GM19239 (cell line): ENCODE measurements around the gene MSLN.
"Not testable (repeated sequence)": the region's sequence is repeated elsewhere in the genome, so short reads cannot be mapped to it uniquely, and the experiment has no call there.

Experiments
- DNase-seq: peaks from one replicate; pipeline ENCODE4 v3.0.0; 2011; ENCODE audit warnings: low spot score; ENCODE audit not compliant: insufficient read length
- FAIRE-seq: peaks from 2 replicates; lab custom pipeline; 2011; peaks lifted over from hg19 to GRCh38; lab: Jason Lieb, UNC

MSLN gene

DNA sequence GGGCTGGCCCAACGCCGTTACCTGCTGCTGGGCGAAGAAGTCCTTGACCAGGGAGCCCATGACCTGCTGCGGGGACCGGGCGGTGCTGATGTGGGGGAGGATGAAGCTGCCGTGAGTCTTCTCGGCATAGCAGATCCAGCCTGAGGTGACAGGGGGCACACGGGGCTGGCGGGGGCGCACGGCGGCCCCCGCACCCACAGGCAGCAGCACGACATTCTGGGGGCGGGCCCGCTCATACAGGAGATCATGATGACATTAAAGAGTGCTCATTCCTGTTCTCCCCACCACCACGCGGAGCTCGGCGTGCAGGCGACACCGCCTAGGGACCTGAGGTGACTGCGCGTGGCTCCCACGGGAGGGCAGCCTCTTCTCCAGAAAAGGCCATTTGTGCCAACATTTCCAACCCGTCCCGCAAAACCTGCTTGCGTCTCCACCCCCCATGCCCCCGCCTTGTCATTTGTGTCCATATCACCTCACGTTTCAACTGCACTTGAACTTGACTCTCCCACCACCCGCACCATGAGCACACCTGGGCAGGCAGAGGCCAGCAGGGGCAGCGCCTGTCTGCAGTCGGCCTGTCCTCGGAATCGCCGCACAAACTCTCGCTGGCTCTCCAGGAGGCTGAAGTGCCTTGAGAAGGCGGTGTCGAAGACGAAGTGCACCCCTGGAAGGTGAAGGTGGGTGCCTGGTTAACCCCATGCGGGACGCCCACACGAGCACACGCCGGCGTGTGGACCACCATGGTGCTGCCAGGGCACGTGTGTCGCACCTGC is 26.1 kb upstream of the MSLN start:
- DNase-seq = no peak
- no peak for FAIRE-seq

DNA sequence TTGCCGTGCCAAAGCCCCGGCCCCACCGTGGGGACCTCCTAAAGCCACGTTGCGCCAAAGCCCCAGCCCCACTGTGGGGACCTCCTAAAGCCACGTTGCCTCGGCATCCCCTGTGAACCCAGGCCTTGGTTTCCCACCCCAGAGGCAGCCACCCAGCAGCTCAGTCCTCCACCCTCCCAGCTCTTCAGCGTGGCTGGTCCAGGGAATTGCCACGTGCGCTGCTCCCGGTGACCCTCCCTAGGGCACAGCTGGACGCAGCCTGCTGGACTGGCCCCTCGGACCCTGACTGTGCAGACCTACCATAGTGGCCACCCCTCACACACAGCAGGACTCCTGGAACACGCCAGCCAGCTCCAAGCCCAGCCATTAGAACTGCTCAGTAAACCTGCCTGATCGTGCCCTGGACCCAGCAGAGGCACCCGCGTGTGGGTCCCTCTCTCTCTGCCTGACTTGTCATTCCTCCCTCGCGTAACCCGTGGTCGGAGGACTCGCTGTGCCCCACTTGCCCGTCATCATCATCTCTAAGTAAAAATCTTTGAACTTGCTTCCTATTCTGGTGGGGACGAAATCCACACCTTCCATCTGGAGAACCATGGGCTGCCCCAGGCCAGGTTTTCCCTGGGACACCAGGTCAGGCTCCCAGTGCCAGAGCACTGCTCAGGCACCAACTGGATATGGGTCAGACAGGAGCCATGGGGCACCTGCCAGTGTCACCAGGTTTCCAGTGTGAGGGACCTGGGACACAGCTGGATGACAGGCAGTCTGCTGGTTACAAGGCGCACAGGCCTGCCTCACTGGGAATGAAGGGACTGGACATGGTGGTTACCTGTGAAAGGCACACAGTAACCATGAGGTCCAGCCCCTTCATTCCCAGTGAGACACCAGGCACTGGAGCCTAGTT is 25.3 kb upstream of the MSLN start:
- FAIRE-seq (peak; percentile 53), DNase-seq (no peak)

DNA sequence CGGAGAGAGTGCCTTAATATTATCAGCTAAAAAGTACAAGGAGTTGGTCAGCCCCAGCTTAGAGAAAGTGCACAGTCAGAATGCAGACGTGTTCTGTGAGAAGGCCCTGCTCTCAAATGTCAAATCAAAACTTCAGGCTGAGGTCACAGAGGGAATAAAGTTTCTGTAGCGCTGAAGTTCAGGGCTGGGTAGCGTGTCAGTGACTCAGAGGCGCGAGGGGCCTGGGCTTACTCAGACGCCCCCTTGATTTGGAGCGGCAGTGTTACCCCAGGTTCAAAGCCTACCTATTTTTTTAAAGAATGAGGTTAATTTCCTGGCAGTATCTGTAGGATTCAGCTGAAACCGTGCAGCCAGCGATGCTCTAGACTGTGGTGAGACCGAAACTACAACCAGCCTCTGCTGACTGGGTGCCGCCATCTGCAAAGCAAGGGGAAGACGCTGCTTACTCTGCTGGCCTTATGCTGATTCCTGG is 24.5 kb upstream of the MSLN start:
- no peak for DNase-seq
- peak; percentile 68 for FAIRE-seq

DNA sequence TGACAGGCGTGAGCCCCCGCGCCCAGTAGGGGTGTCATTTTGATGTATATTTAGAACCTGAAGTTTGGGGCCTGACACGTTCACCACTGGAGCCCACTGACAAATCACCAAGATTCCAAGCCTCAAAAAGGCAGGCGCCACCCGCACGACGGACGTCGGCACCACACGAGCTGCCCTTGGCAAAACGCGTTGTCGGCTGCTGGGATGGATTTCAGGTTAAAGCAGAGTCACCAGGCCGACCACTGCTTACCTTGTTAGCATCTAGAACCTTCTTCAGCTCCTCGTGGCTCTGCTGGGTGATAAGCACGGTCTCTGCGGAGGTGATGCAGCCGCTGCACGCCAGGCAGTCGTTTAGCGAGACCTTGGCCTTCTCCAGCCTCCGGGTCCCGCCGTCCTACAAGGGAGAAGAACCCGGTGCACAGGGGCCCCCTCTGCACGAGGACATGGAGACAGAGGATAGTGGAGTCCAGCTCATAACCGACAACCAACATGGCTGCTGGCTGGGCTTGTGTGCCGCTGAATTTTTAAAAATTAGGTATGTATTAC is 23.5 kb upstream of the MSLN start:
- FAIRE-seq = no peak
- no peak for DNase-seq

DNA sequence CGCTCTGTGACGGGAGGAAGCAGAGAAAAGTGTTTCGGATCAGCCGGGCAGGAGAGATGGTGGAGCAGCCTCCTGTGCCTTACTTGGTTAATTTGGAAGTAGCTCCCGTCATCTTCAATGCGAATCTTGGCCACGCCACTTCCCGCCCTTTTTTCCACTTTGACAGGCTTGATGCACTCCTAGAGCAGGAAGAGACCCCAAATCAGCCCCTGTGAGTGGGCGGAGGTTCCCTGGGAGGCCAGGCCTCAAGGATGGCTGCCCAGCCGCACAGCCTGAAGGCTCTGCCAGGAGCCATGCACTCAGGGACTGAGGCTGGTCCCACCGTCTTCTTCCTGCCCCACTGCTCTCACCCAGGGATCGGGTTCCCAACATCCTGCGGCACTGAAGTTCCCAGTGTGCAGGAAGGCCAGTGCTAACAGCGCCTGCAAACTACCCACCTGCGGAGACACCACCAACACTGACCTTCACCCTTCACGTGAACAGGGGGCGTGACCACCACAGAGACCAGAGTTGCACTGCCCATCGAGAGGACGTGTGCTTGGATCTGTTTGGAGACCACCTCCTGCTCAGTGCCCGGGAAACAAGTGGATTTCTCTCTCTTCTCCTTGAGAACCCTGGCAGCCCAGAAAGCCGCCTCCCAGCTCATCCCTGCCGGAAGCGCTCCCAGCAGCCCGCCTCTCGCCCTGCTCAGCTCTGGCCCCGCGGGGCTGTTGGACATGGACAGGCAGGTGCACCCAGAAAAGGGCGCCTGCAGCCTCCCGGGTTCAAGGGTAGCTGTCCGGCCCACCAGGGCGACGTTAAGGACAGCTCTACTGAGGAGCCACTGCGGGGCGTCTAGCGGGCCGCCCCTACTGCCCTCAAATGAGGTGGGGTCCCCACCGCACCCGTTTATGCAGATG is 20.7 kb upstream of the MSLN start:
- no peak for FAIRE-seq
- DNase-seq = no peak

DNA sequence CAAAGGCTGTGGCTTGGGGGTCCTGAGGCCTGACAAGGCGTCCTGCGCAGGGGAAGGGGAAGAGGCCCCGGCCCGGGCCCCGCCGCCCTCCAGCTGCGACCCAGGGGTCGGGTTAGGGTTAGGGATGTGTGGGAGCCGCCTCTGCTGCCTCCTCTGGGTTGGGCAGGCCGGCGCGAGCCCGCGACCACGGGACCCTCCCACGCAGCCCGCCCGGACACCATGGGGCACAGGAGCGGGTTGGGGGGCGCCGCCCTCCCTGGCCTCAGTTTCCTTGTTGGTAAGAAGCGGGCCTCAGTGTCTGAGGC is 20.1 kb upstream of the MSLN start:
- FAIRE-seq = no peak

DNA sequence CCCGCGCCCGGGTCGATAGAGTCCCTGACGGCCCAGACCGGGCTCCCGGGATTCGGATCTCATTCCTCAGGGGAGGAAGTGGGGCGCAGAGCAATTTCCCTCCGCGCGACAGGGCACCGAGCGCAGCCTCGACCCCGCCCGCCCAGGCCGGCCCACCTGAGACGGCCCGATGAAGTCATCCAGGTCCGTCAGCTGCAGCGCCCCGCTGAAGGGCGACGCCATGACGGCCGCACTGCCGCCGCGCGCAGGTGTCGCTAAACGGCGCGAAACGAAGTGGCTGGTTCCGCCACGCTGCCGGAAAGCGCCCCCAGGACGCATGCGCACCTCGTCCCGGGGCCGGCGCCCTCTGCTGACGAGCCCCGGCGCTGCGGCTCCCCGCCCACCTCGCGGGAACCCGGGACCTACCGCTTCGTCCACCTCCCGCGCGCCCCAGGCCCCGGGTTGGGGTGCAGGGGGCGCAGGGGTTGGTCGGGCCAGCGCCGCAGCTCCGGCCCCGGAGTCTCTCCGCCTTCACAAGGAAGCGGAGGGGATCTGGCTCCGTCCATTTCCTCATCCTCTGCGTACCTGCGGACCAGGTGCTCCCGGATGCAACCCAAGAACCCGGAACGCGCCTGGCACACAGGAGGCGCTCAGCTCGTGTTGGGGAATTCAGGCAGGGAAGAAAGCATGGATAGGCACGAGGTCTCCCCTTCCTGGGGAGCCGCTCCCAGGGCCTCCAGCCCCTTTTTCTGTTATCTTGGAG is 19.6 kb upstream of the MSLN start, which contains the start of gene CIAO3:
CIAO3 (minus strand) TSS at position 234 of the 742 bp plus-strand sequence; CDS start at position 222, 12 bp downstream.
- FAIRE-seq (no peak), DNase-seq (peak; percentile 98)

More for the DNA sequence above, 20.1 kb upstream of the MSLN start:
- no peak for DNase-seq

DNA sequence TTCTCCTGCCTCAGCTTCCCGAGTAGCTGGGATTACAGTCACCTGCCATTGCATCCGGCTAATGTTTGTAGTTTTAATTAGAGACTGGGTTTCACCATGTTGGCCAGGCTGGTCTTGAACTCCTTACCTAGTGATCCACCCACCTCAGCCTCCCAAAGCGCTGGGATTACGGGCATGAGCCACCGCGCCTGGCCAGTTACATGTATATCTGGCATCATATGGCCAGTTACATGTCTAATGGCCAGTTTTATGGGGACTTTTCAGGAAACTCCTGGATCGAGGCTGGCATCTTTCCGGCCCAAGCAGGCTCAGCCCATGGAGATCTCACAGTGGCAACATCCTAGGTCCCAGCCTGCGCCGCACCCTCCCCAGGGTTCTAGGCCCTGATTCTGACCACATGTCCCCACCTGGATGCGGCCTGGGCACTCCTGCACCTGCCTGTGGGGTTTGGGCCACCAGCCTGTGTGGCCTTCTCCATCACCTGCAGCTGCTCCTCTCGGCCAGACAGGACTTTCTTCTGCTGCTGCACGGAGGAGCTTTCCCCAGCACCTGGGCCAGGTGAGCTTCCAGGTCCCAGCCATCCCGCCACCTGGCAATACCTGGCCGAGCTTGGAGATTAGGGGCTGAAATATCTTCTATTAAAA is 18.4 kb upstream of the MSLN start:
- DNase-seq (no peak), FAIRE-seq (no peak)

DNA sequence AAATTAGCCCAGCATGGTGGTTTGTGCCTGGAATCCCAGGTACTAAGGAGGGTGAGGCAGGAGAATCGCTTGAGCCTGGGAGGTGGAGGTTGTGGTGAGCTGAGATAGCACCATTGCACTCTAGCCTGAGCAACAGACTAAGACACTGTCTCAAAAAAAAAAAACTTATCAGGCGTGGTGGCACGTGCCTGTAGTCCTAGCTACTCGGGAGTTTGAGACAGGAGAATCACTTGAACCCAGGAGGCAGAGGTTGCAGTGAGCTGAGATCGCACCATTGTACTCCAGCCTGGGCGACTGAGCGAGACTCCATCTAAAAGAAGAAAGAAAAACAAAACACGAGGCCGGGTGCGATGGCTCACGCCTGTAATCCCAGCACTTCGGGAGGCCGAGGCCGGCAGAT is 17.6 kb upstream of the MSLN start:
- not testable (repeated sequence) for FAIRE-seq, DNase-seq

DNA sequence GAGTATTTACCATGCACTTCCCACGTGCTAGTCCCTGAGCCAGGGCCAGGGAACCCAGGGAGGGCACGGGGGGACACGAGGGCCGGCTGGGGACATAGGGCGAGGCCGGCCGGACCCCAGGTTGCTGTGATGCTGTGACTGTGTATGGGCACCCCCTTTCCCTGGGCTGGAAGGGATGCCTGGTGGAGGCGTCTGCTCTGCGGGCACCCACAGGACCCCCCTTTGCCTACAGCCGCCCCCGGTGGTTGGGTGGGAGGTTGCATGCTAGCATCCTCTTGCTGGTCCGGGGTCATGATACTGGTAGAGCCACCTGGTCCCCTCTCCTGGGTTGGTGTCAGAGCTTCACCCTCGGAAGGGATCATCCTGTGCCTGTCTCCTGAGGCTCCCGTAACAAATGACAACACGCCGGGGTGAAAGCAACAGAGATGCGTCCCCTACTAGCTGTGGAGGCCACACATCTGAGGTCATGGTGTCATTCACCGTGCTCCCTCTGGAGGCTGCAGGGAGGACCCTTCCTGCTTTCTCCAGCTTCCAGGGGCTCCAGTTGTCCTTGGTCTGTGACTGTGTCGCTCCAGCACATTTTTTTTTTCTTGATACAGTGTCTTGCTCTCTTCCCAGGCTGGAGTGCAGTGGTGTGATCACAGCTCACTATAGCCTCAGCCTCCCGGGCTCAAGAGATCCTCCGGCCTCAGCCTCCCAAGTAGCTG is 16.6 kb upstream of the MSLN start:
- DNase-seq = no peak
- FAIRE-seq = no peak

DNA sequence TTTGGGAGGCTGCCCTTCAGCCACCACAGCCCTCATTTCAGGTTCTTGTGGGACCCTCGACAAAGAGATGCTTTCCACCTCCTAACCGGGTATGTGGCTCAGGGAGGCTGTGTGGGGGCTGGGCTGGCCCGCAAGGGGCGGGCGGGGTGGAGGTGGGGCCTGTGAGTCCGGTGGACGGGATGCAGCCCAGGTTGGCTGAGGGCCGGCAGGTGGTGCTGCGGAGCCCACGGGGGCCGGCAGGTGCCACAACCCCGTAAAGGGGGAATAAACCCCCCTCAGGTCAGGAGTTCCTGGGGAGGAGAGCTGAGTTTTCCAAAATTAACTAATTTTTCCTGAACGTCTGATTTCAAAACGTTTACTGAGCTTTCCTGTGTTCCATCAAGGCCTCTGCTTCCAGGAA is 14.8 kb upstream of the MSLN start:
- no peak for FAIRE-seq

DNA sequence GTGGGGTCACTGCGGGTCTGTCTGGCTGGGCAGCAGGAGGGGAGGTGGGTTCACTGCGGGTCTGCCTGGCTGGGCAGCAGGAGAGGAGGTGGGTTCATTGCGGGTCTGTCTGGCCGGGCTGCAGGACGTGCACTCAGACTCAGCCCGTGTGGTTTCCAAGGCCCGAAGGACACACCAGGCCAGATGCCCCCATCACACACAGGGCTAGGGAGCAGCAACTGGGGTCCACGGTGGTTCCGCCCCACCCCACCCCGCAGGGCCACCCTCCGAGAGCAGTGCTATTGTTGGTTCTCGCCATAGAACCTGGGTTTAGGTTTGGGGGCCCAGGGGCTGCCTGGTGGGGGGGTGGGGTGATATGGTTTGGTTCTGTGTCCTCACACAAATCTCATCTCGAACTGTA is 13.9 kb upstream of the MSLN start:
- no peak for DNase-seq
- FAIRE-seq = no peak

More for the DNA sequence above, 14.8 kb upstream of the MSLN start:
- no peak for DNase-seq

DNA sequence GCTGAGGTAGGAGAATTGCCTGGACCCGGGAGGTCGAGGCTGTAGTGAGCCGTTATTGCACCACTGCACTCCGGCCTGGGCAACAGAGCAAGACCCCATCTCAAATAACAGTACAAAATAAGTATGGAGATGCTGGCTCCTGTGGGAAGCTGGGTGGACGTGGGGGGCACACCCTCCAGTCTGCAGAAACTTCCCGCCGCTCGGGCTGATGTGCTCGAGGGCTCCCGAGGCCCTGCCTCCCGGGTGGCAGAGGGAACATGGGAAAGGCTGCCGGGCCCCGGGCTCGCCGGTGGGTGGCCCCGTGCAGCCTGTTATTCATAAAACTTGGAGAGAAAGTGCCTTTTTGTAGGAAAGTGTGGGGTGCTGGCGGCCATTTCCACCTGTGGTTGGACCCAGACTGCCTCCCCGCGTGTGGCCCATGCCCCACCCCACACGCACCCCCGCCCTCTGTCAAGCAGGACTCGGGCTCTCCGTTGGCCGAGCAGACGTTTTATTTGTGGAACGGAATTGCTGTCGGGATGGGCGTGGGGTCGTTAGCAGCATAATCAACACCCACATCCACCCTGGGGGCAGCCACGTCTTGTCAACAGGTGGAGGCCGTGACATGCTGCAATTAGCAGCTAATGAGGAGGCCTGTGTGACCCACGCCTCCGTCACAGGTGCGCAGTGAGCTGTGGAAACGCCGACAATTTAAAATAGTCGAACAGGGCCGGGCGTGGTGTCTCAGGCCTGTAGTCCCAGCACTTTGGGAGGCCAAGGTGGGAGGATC is 12.4 kb upstream of the MSLN start:
- DNase-seq (no peak), FAIRE-seq (no peak)

DNA sequence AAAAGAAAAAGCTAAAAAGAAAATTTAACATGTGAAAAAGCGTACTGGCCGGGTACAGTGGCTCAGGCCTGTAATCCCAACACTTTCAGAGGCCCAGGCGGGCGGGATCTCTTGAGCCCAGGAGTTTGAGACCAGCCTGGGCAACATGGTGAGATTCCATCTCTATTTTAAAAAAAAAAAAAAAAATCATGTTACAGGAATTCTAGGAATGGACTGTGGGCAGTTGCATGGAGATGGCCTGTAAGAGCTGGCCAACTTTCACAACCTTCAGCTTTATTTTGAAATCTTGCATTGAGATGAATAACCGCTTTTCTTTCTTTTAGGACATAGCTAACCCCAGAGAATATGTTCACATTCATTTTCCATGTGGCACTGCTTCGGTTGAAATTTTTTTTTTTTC is 11.5 kb upstream of the MSLN start:
- no peak for FAIRE-seq
- DNase-seq = no peak

DNA sequence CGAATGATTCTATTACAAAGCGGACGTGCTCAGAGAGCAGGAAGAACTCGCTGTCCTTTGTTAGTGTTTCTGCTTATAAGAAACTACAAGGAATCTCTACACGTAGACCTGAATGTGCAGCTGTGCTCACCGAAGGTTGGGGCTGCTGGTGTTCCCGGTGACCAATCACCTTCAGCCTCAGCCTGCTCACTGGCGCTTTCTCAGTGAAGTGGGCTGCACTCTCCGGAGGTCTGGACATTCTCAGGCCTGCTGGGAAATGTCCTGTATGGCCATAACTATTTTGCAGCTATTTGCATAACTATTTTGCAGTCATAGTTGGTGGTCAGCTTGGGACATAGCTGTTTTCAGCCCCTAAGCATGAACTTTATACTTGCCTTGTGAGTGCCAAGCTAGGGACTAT is 10.0 kb upstream of the MSLN start:
- DNase-seq (no peak), FAIRE-seq (no peak)

DNA sequence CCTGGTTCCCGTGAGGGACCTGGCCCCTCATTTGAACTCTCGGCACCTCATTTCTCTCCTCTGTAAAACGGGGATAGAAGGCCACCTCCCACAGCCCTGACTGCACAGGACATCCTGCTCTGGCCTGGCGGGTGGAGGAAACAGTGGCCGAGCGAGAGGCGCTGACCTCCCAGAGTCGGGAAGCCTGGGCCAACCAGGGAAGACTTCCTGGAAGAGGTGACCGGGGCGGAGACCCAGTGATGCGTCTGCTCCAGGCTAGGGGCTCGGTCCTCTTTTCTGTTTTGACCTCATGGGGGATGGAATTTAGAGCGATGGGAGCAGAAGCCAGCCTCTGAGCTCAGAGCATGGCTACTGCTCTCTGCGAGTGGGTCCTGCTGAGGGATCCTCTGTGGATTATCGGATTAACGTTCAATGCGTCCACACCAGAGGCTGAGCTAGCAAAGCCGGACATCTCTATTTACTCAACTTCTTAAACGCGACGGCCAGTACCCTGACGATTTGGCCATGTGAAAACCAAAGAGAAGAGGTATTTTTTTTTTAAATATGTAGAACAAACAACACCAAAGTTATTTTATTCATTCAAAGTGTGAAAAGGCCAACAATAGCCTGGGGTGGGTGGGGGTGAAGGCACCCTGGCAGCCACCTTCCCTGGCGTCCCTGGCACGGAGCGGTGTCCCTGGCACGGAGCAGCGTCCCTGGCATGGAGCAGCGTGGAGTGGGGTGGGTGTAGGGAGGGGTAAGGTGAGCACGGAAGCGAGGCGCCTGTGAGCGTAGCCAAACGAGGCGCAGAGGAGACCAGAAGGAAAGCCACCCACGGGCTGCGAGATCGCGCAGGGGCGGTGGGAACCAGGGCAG is 9.2 kb upstream of the MSLN start:
- no peak for DNase-seq

DNA sequence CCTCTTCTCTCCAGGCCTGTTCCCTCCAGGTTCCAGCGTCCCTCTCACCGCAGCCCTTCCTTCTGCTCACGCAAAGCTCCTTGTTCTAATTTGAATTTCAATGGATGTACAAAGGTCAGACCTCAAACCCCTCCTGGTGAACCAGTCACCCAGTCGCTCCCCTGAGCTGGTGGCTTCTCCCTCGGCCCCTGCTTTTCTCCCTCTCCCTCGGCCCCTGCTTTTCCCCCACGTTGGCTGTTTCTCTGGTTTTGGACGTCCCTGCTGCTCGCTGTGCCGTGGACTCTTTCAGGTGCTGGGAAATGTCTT is 8.6 kb upstream of the MSLN start:
- FAIRE-seq (no peak), DNase-seq (no peak)

More for the DNA sequence above, 9.2 kb upstream of the MSLN start:
- no peak for FAIRE-seq
